Measurements from ENCODE around the gene MTMR2.

GRCh38 chr11:95863486-95864140 lies 60.3 kb downstream of the MTMR2 start:
- TF ChIP-seq POLR2AphosphoS5 (IDR thresholded peaks at IDR 0.05) (no peak), CTCF (IDR thresholded peaks at IDR 0.05) (no peak)

Measured in transverse colon (tissue), 4 donors.